ENCODE data around the gene KRTAP4-6.
"Not testable (repeated sequence)": the region's sequence is repeated elsewhere in the genome, so short reads cannot be mapped to it uniquely, and the experiment has no call there.

GRCh38 chr17:41139865-41140264, 479 bp downstream of the KRTAP4-6 start:
- TF ChIP-seq ZNF138 (CRISPR knock-in tag; IDR thresholded peaks at IDR 0.05; ENCODE audit: low read depth); JUND (CRISPR knock-in tag; IDR thresholded peaks at IDR 0.05); IRF9 (CRISPR knock-in tag; IDR thresholded peaks at IDR 0.05; ENCODE audit: borderline replicate concordance); THYN1 (CRISPR knock-in tag; IDR thresholded peaks at IDR 0.05; ENCODE audit: borderline replicate concordance, low read depth); FOXM1 (CRISPR knock-in tag; IDR thresholded peaks at IDR 0.05); SNAI1 (CRISPR knock-in tag; IDR thresholded peaks at IDR 0.05; ENCODE audit: borderline replicate concordance); CHD2 (IDR thresholded peaks at IDR 0.05; ENCODE audit: low read depth, low read length); ZNF550 (CRISPR knock-in tag; IDR thresholded peaks at IDR 0.05; ENCODE audit: borderline replicate concordance); JUN (CRISPR knock-in tag; IDR thresholded peaks at IDR 0.05); ATF1 (CRISPR knock-in tag; IDR thresholded peaks at IDR 0.05): not testable (repeated sequence)
- TF ChIP-seq, protein P1, sequence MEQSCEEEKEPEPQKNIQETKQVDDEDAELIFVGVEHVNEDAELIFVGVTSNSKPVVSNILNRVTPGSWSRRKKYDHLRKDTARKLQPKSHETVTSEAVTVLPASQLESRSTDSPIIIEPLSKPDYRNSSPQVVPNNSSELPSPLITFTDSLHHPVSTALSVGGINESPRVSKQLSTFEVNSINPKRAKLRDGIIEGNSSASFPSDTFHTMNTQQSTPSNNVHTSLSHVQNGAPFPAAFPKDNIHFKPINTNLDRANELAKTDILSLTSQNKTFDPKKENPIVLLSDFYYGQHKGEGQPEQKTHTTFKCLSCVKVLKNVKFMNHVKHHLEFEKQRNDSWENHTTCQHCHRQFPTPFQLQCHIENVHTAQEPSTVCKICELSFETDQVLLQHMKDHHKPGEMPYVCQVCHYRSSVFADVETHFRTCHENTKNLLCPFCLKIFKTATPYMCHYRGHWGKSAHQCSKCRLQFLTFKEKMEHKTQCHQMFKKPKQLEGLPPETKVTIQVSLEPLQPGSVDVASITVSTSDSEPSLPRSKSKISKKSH (CRISPR knock-in tag; IDR thresholded peaks at IDR 0.05; ENCODE audit: borderline replicate concordance), result not testable (repeated sequence)
- TF ChIP-seq, protein P2, sequence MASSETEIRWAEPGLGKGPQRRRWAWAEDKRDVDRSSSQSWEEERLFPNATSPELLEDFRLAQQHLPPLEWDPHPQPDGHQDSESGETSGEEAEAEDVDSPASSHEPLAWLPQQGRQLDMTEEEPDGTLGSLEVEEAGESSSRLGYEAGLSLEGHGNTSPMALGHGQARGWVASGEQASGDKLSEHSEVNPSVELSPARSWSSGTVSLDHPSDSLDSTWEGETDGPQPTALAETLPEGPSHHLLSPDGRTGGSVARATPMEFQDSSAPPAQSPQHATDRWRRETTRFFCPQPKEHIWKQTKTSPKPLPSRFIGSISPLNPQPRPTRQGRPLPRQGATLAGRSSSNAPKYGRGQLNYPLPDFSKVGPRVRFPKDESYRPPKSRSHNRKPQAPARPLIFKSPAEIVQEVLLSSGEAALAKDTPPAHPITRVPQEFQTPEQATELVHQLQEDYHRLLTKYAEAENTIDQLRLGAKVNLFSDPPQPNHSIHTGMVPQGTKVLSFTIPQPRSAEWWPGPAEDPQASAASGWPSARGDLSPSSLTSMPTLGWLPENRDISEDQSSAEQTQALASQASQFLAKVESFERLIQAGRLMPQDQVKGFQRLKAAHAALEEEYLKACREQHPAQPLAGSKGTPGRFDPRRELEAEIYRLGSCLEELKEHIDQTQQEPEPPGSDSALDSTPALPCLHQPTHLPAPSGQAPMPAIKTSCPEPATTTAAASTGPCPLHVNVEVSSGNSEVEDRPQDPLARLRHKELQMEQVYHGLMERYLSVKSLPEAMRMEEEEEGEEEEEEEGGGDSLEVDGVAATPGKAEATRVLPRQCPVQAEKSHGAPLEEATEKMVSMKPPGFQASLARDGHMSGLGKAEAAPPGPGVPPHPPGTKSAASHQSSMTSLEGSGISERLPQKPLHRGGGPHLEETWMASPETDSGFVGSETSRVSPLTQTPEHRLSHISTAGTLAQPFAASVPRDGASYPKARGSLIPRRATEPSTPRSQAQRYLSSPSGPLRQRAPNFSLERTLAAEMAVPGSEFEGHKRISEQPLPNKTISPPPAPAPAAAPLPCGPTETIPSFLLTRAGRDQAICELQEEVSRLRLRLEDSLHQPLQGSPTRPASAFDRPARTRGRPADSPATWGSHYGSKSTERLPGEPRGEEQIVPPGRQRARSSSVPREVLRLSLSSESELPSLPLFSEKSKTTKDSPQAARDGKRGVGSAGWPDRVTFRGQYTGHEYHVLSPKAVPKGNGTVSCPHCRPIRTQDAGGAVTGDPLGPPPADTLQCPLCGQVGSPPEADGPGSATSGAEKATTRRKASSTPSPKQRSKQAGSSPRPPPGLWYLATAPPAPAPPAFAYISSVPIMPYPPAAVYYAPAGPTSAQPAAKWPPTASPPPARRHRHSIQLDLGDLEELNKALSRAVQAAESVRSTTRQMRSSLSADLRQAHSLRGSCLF (CRISPR knock-in tag; IDR thresholded peaks at IDR 0.05; ENCODE audit: borderline replicate concordance), result not testable (repeated sequence)
